ENCODE data around the gene JAKMIP2.
"Not testable (repeated sequence)": the region's sequence is repeated elsewhere in the genome, so short reads cannot be mapped to it uniquely, and the experiment has no call there.

JAKMIP2 gene

GRCh38 chr5:147732291-147732883 is 50.1 kb downstream of the JAKMIP2 start:
- no peak for DNase-seq (ENCODE audit: low spot score)
- in situ Hi-C loops (cut with MboI; ENCODE audit: low pct_unique_long_range_greater_than_20kb, low sequenced_read_pairs, unreplicated experiment): no loop called here
- no peak for TF ChIP-seq CTCF (IDR thresholded peaks at IDR 0.05; ENCODE audit: extremely low read depth, insufficient read depth, missing control alignments)

GRCh38 chr5:147731431-147732290 is 50.9 kb downstream of the JAKMIP2 start:
- DNase-seq (ENCODE audit: low spot score): no peak
- TF ChIP-seq CTCF (IDR thresholded peaks at IDR 0.05; ENCODE audit: extremely low read depth, insufficient read depth, missing control alignments): no peak
- in situ Hi-C loops (cut with MboI; ENCODE audit: low pct_unique_long_range_greater_than_20kb, low sequenced_read_pairs, unreplicated experiment): no loop called here

- no peak for DNase-seq (ENCODE audit: low spot score)
- no peak for TF ChIP-seq CTCF (IDR thresholded peaks at IDR 0.05; ENCODE audit: extremely low read depth, insufficient read depth, missing control alignments)
- in situ Hi-C loops (cut with MboI; ENCODE audit: low pct_unique_long_range_greater_than_20kb, low sequenced_read_pairs, unreplicated experiment): no loop called here
These were observed 55.3 kb downstream of the JAKMIP2 start for GRCh38 chr5:147727200-147727599.

GRCh38 chr5:147721191-147721960 is 61.2 kb downstream of the JAKMIP2 start:
- in situ Hi-C loops (cut with MboI; ENCODE audit: low pct_unique_long_range_greater_than_20kb, low sequenced_read_pairs, unreplicated experiment); DNase-seq (ENCODE audit: low spot score): not testable (repeated sequence)

GRCh38 chr5:147713550-147714295 is 68.8 kb downstream of the JAKMIP2 start:
- in situ Hi-C loops (cut with MboI; ENCODE audit: low pct_unique_long_range_greater_than_20kb, low sequenced_read_pairs, unreplicated experiment): no loop called here
- TF ChIP-seq CTCF (IDR thresholded peaks at IDR 0.05; ENCODE audit: extremely low read depth, insufficient read depth, missing control alignments): no peak

GRCh38 chr5:147712598-147712997 is 69.9 kb downstream of the JAKMIP2 start:
- in situ Hi-C loops (cut with MboI; ENCODE audit: low pct_unique_long_range_greater_than_20kb, low sequenced_read_pairs, unreplicated experiment): no loop called here
- DNase-seq (ENCODE audit: low spot score): no peak
- no peak for TF ChIP-seq CTCF (IDR thresholded peaks at IDR 0.05; ENCODE audit: extremely low read depth, insufficient read depth, missing control alignments)

More at GRCh38 chr5:147713550-147714295, 68.8 kb downstream of the JAKMIP2 start:
- DNase-seq (ENCODE audit: low spot score): no peak
